ENCODE data around the gene SELENOI.
"Not testable (repeated sequence)": the region's sequence is repeated elsewhere in the genome, so short reads cannot be mapped to it uniquely, and the experiment has no call there.

SELENOI gene

DNA sequence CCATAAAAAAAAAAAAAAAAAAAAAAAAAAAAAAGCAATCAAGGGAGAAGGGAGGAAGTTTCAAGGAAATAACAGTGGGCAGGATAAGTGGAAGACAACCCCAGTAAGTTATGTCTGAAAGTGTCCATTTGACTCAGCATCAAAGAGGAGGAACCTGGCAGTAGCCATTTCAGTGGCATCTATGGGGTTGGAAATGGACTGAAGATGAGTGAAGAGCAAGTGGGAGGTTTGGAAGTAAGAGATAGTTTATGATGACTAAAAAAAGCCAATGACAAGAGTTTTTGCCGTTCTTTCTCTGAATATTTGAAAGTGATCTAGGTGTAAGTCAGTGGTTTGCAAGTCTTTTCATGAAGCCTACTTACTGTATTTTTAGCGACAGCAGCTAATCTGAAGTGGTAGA lies 9.2 kb upstream of the SELENOI start:
- FAIRE-seq (no peak), DNase-seq (ENCODE audit: insufficient read length, low spot score) (no peak)
- TF ChIP-seq POLR2A (IDR thresholded peaks at IDR 0.05; ENCODE audit: low read depth, low read length), result no peak

DNA sequence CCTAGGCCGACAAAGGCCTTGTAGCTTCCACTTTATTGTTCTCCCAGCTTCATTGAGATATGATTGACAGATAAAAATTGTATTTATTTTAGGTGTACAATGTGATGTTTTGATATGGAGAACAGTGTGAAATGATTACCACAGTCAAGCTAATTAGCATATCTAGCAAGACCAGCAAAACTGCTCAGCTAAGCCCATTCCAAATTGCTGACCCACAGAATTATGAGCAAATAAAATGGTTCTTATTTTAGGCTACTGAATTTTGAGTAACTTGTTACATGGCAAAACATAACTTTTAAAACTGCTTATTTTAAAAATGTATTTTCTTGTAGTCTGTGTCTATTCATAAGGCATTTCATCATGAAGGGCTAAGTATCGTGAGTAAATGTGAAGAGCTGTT lies 8.6 kb upstream of the SELENOI start:
- DNase-seq (ENCODE audit: insufficient read length, low spot score), result no peak
- TF ChIP-seq POLR2A (IDR thresholded peaks at IDR 0.05; ENCODE audit: low read depth, low read length), result no peak
- no peak for FAIRE-seq

DNA sequence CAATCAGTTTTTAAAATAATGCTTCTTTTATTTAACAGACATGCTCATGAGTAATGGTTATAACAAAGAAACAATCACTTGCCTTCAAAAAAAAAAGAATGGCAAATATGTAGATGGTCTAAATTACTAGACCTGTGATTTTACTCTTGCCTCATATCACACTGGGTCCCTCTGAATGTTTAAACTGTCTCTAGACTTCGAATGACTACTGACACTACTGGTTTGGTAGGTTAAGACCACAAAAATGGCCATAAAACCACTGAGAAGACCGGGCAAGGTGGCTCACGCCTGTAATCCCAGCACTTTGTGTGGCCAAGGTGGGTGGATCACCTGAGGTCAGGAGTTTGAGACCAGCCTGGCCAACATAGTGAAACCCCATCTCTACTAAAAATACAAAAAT lies 5.1 kb upstream of the SELENOI start:
- DNase-seq (ENCODE audit: insufficient read length, low spot score), result no peak
- no peak for FAIRE-seq
- TF ChIP-seq POLR2A (IDR thresholded peaks at IDR 0.05; ENCODE audit: low read depth, low read length), result no peak

DNA sequence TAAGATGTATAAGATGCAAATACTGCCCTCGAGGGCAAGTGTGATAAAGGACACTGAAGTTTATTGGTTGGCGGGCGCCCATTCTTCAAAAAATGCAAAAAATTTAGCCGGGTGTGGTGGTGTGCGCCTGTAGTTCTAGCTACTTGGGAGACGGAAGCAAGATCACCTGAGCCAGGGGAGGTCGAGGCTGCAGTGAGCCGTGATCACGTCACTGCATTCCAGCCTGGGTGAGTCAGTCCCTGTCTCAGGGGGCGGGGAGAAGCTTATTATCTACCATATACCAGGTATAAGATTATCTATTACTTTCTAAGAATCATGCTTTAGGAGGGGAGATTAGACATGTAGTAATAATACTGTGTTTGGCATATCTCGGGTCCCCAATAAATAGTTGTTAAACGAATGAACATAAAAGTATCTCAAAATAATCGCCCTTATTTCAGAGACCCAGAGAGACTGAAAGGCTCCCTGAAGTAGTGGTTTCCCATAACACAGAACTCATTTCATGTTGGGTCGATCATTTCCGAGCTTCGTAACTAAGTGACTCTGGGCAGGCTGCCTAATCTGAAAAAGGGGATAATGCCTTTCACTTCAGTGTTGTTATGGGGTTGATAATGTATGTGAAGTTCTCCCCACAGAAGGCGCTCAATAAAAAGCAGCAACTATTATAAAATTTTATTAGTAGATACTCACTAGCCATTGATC lies 1.2 kb upstream of the SELENOI start:
- FAIRE-seq, result no peak
- TF ChIP-seq POLR2A (IDR thresholded peaks at IDR 0.05; ENCODE audit: low read depth, low read length), result no peak
- no peak for DNase-seq (ENCODE audit: insufficient read length, low spot score)

DNA sequence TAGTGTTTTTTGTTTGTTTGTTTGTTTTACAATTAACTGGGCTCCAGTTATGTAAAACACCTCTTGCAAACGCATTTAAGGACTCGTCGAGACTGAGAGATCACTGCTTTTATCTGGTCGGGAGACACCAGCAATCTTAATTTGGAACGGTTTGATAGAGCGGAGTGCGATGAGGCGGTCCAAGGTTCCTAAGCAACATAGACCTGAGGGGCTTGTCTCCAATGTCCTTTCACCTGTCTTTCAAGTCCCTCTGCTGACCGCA lies 729 bp upstream of the SELENOI start:
- TF ChIP-seq POLR2A (IDR thresholded peaks at IDR 0.05; ENCODE audit: low read depth, low read length), result no peak
- FAIRE-seq (no peak), DNase-seq (ENCODE audit: insufficient read length, low spot score) (no peak)

DNA sequence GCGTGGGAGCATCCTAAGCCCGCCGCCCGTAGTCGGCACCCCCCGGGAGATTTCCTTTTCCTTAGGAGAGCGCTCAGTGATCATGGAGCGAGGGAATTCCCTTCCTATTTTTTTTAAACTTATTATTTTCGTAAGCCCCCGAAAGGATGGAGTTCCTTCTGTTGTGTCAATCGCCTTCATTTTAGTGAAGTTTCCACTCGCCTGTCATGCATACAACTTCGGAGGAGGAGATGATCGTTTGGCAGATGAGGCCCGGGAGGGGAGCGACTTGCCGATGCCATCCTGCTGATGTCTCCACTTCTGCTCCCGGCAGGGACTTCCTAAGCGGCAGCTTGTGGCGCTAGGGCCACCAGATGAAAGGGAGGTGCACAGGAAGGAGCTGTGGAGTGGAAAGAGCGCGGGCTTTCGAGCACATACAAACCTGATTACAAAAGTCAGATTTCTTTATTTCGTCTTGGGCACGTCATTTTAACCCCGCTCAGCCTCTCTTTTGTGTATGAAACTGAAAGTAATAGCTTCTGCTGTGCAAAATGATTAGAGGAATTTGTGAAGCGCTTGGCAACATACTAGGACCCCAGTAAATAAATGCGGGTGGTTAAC lies 611 bp downstream of the SELENOI start, which contains the start of gene ADGRF3:
ADGRF3 (minus strand) TSS at position 336 of the 600 bp plus-strand sequence. CDS start 555 bp downstream, outside the sequence.
- FAIRE-seq, result no peak
- no peak for TF ChIP-seq POLR2A (IDR thresholded peaks at IDR 0.05; ENCODE audit: low read depth, low read length)

DNA sequence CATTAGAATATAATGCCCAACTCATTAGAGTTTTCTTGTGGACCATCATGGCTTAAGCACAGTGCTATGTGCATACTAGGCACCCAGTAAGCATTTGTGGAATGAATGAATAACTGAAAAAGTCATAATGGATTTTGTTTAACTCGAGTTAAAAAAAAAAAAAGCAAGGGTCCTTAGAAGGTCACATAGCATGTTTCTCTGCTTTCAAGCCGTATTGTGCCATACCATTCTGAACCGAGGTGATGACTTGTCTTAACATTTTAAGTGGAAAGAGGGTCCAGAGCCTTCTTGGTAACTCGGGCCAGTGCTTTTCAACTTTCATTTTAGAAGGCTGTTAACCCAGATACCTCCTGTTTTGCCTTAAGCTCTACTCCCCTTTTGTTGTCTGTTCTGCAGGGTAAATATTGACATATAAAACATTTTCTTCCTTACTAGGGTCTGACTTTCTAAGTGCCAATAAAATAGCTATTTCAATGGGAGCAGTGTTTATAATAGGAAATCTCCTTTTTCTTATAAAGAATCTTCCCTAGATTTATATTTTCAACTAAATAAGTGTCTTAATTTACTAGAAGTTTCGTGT lies 1.4 kb downstream of the SELENOI start:
- no peak for TF ChIP-seq POLR2A (IDR thresholded peaks at IDR 0.05; ENCODE audit: low read depth, low read length)
- DNase-seq (ENCODE audit: insufficient read length, low spot score) (no peak), FAIRE-seq (no peak)

More for the DNA sequence above, 611 bp downstream of the SELENOI start, which contains the start of gene ADGRF3:
- no peak for DNase-seq (ENCODE audit: insufficient read length, low spot score)

DNA sequence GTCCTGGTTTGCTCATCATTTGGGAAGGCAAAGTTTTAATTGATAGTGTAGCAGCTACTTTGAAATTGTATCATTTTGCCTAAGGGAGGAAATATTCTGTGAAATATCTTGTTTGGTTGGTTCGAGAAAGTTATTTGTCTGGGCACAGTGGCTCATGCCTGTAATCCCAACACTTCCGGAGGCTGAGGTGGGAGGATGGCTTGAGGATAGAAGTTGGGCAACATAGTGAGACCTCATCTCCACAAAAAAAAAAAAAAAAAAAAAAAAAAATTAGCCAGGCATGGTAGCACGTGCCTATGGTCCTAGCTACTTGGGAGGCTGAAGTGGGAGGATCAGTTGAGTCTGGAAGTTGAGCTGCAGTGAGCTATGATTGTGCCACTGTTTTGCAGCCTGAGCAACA lies 3.7 kb downstream of the SELENOI start:
- TF ChIP-seq POLR2A (IDR thresholded peaks at IDR 0.05; ENCODE audit: low read depth, low read length), result no peak
- no peak for DNase-seq (ENCODE audit: insufficient read length, low spot score)
- no peak for FAIRE-seq

DNA sequence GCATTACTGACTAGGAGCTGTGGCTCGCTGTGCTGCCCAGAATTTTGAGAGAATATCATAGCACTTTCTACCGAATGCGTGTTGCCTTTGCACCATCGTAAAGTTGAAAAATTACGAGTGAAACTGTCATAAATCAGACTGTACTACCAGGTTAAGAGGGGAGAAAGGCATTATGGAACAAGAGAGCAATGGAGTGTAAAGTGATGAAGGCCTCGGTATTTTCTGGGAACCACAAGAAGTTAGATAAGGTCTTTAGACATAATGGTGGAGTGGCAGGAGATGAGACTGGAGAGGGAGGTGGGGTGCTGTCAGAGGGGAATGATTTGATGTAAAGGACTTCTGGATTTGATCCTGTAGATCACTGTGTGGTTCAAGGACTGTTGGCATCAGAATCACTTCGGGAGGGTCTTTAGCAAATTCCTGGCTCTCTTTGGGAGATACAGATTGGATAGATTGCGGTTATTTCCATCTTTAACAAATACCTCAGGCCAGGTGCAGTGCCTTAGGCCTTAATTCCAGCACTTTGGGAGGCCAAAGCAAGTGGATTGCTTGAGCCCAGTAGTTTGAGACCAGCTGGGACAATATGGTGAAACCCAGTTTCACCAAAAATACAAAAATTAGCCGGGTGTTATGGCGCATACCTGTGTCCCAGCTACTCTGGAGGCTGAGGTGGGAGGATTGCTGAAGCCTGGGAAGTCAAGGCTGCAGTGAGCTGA lies 5.6 kb downstream of the SELENOI start:
- TF ChIP-seq POLR2A (IDR thresholded peaks at IDR 0.05; ENCODE audit: low read depth, low read length), result no peak
- DNase-seq (ENCODE audit: insufficient read length, low spot score) (no peak), FAIRE-seq (no peak)

DNA sequence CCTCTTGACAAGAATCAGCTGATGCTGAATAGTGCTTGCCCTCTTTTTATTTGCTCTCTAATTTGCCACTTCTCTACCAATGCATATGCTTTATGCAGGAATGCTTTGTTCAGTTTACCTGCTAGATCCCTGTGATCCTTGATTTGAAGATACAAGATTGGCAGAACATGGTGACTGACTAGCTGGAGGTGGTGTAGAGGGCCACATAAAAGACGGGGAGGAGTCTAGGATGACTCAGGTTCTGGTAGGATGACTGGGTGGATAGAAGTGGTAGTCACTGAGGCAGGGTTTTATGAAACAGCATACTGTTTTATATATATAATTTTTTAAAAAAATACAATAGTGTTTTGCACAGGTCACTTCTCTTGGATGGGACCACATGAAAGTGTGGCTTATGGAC lies 6.9 kb downstream of the SELENOI start:
- peak; percentile 81 for FAIRE-seq
- TF ChIP-seq POLR2A (IDR thresholded peaks at IDR 0.05; ENCODE audit: low read depth, low read length), result no peak
- DNase-seq (ENCODE audit: insufficient read length, low spot score), result peak; percentile 28

DNA sequence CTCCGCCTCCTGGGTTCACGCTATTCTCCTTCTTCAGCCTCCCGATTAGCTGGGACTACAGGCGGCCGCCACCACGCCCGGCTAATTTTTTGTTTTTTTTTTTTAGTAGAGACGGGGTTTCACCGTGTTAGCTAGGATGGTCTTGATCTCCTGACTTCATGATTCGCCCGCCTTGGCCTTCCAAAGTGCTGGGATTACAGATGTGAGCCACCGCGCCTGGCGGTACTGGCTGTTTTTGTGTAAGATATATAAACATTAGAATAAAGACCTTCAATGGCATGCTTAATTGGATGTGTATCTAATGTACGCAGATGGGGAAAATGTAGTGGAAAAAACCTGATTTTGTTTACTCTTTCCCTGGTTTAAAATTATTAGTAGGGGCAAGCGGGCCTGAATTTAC lies 8.5 kb downstream of the SELENOI start:
- not testable (repeated sequence) for FAIRE-seq; DNase-seq (ENCODE audit: insufficient read length, low spot score)

DNA sequence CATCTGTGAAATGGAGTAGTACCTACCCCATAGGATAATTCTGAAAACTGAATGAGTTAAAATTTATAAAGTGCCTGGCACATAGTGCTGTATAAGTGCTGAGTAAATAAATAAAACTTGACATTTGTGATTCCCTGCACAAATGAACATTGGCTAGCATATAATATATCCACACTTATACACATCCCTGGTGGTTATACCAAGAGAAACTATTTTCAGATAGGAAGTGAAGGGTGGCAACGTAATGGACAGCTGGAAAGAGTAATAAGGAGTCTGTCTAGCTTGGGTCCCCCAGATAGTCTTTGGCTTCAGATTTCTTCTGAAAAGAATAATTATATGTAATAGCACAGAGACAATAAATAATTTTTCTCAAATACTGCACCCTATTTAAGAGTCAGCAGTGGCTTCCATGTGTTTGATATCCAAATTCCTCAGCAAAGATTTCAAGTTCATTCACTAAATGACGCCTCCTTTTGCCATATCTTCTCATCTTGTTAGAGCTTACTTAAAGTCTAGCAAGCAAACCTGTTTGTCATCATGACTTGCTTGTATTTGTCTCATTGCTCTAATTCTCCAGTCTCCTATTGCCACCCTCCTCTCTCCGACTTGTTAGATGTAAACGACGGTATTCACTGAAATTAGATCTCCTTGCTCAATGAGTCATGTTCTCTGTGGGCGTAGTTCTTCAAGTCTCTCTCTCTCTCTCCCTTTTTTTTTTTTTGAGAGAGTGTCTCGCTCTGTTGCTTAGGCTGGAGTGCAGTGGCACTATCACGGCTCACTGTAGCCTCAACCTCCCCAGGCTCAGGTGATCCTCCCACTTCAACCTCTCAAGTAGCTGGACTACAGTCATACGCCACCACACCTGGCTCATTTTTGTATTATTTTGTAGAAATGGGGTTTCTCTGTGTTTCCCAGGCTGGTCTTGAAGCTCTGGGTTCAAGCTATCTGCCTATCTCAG lies 9.4 kb downstream of the SELENOI start:
- FAIRE-seq (peak; percentile 93), DNase-seq (ENCODE audit: insufficient read length, low spot score) (peak; percentile 50)
- TF ChIP-seq POLR2A (IDR thresholded peaks at IDR 0.05; ENCODE audit: low read depth, low read length), result no peak

DNA sequence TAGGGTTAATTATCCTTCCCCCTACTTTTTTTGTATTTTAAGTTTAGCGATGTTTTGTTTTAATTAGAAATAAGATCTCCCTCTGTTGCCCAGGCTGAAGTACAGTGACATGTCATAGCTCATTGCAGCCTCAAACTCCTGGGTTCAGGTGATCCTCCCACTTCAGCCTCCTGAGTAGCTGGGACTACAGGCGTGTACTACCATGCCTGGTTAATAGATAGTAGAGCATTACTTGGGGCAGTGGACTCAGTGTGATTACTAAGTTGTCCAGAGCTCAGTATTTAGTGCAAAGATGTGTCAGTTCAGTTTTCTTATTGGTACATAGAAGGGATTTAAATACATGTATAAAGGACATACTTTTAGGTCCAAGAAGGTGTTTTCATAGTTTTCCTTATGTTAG lies 10.2 kb downstream of the SELENOI start:
- TF ChIP-seq POLR2A (IDR thresholded peaks at IDR 0.05; ENCODE audit: low read depth, low read length), result no peak
- FAIRE-seq, result no peak
- no peak for DNase-seq (ENCODE audit: insufficient read length, low spot score)

DNA sequence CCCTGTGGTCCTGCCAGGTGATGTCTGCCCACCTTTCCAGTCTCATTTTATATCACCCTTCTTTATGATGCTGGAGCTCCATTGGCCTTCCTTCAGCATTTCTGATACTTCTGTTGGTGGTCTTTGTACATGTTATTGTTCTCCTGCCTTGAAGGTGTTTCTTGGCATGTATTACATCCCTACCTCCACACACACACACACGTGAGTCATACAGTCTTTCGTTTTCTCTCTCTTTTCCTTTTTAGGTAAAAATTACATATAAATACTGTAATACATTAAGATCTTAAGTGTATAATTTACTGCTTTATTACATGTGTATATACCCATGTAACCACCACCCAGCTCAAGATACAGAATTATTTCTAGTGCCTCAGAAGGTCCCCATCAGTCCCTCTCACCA lies 10.8 kb downstream of the SELENOI start:
- FAIRE-seq, result no peak
- TF ChIP-seq POLR2A (IDR thresholded peaks at IDR 0.05; ENCODE audit: low read depth, low read length), result no peak

More for the DNA sequence above, 10.8 kb downstream of the SELENOI start:
- no peak for DNase-seq (ENCODE audit: insufficient read length, low spot score)
